Skeletal muscle satellite cell (primary cell): ENCODE measurements around the gene AIF1L.

ENCODE experiments used
- H3K27me3 ChIP-seq: 2 replicates; pipeline ENCODE4 v1.7.0; 2013; ENCODE audit warnings: low read length; ENCODE audit not compliant: control insufficient read depth, insufficient read depth
- H3K36me3 ChIP-seq: 2 replicates; pipeline ENCODE4 v1.7.0; 2013; ENCODE audit warnings: mild to moderate bottlenecking, control low read depth, low read length; ENCODE audit not compliant: insufficient read depth
- H3K4me1 ChIP-seq: 2 replicates; pipeline ENCODE4 v1.7.0; 2013; ENCODE audit warnings: low read length; ENCODE audit not compliant: control insufficient read depth, insufficient read depth
- H3K4me2 ChIP-seq: 2 replicates; pipeline ENCODE4 v1.7.0; 2013; ENCODE audit warnings: mild to moderate bottlenecking, low read length
- H3K4me3 ChIP-seq: 2 replicates; pipeline ENCODE4 v1.7.0; 2013; ENCODE audit warnings: low read length
- H3K9ac ChIP-seq: 2 replicates; pipeline ENCODE4 v1.7.0; 2013; ENCODE audit warnings: mild to moderate bottlenecking, low read depth, low read length, moderate library complexity
- H3K9me3 ChIP-seq: replicated peaks from 2 replicates; pipeline ENCODE4 v1.7.0; 2013; ENCODE audit warnings: mild to moderate bottlenecking, control low read depth, low read length

The AIF1L gene

DNA sequence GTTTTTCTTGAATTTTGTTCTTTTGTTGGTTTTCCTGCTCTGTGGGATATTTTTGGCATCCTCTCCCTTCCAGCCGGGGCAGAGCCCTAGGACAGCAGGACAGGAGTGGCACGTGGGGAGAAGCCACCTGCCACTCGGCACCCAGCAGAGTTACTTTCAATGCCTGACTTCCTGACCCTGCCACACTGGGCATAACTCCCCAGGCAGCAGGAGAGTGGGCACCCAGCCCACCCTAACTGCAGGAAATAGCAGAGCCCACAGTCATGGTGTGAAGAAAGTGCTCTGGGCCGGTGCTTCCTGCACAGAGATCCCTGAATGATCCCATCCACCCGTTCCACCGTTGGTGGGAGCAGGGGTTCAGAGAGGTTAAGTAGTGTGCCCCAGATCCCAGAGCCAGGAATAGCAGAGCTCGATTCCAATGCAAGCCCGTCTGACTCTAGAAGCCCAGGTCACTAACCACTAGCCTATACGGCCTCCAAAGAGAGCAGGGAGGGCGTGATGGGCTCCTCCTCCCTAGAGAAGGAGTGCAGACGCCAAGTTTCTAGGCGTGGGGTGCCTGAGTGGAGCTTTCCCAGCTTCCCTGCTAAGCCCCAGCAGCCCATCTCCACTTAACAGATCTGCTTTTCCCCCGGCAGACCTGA lies 20.9 kb downstream of the AIF1L start:
- Histone ChIP-seq H3K36me3 (no peaks in the 10 kb centered on the region), H3K9me3 (no peaks in the 10 kb centered on the region), H3K4me2 (no peak overlapping the region), H3K27me3 (peaks cover 13% of the 10 kb centered on the region), H3K4me1 (no peaks in the 10 kb centered on the region), H3K9ac (no peak overlapping the region), H3K4me3 (no peak overlapping the region)

DNA sequence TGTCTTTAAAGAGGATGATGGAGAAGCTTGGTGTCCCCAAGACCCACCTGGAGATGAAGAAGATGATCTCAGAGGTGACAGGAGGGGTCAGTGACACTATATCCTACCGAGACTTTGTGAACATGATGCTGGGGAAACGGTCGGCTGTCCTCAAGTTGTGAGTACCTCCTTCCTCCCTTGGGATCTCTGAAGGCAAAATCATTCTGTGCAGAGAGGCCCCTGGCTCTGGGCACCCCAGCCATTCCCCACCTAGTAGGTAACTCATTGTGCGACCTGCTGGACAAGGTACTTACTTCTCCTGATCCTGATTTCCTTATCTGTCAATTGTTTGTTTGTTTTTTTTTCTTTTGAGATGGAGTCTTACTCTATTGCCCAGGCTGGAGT lies 21.4 kb downstream of the AIF1L start:
- H3K27me3 ChIP-seq = peaks cover 11% of the 10 kb centered on the region
- H3K4me3 ChIP-seq = no peak overlapping the region
- no peak overlapping the region for H3K4me2 ChIP-seq
- no peaks in the 10 kb centered on the region for H3K9me3 ChIP-seq
- H3K4me1 ChIP-seq = no peaks in the 10 kb centered on the region
- H3K9ac ChIP-seq = no peak overlapping the region
- no peaks in the 10 kb centered on the region for H3K36me3 ChIP-seq

- H3K36me3 ChIP-seq = no peaks in the 10 kb centered on the region
- no peaks in the 10 kb centered on the region for H3K9me3 ChIP-seq
- no peak overlapping the region for H3K4me3 ChIP-seq
- H3K27me3 ChIP-seq = peaks cover 11% of the 10 kb centered on the region
- no peak overlapping the region for H3K4me2 ChIP-seq
- no peak overlapping the region for H3K9ac ChIP-seq
- peaks cover 1% of the 10 kb centered on the region for H3K4me1 ChIP-seq
Measured at GRCh38 chr9:131119600-131119999, 23.3 kb downstream of the AIF1L start.

DNA sequence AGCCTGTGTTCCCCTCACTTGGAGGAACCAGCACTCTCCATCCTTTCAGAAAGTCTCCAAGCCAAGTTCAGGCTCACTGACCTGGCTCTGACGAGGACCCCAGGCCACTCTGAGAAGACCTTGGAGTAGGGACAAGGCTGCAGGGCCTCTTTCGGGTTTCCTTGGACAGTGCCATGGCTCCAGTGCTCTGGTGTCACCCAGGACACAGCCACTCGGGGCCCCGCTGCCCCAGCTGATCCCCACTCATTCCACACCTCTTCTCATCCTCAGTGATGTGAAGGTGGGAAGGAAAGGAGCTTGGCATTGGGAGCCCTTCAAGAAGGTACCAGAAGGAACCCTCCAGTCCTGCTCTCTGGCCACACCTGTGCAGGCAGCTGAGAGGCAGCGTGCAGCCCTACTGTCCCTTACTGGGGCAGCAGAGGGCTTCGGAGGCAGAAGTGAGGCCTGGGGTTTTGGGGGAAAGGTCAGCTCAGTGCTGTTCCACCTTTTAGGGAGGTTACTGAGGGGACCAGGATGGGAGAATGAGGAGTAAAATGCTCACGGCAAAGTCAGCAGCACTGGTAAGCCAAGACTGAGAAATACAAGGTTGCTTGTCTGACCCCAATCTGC lies 24.4 kb downstream of the AIF1L start:
- Histone ChIP-seq H3K36me3 (no peaks in the 10 kb centered on the region), H3K9ac (no peak overlapping the region), H3K4me2 (no peak overlapping the region), H3K9me3 (no peaks in the 10 kb centered on the region), H3K27me3 (peaks cover 11% of the 10 kb centered on the region), H3K4me1 (peaks cover 4% of the 10 kb centered on the region), H3K4me3 (no peak overlapping the region)

GRCh38 chr9:131121346-131121745 lies 25.0 kb downstream of the AIF1L start:
- peaks cover 11% of the 10 kb centered on the region for H3K27me3 ChIP-seq
- H3K9me3 ChIP-seq = no peaks in the 10 kb centered on the region
- peaks cover 4% of the 10 kb centered on the region for H3K4me1 ChIP-seq
- H3K4me3 ChIP-seq = no peak overlapping the region
- H3K4me2 ChIP-seq = no peak overlapping the region
- no peak overlapping the region for H3K9ac ChIP-seq
- H3K36me3 ChIP-seq = no peaks in the 10 kb centered on the region

GRCh38 chr9:131122158-131122557 lies 25.8 kb downstream of the AIF1L start:
- no peak overlapping the region for H3K4me3 ChIP-seq
- peaks cover 7% of the 10 kb centered on the region for H3K27me3 ChIP-seq
- H3K4me2 ChIP-seq = no peak overlapping the region
- no peak overlapping the region for H3K9ac ChIP-seq
- no peaks in the 10 kb centered on the region for H3K9me3 ChIP-seq
- H3K36me3 ChIP-seq = no peaks in the 10 kb centered on the region
- peaks cover 9% of the 10 kb centered on the region for H3K4me1 ChIP-seq

DNA sequence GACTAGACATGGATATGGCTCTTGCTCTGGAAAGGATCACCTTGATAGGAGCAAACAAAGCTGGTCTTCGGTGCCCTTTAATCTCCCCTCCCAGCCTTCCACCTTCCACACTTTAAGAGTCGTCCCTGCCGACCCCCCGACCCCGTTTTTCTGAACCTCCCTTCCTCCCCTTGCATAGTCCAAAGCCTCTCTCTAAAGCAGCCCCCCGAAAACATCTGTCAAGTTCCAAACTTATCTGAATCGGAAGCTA lies 28.6 kb downstream of the AIF1L start:
- peak overlapping the region; percentile 86 for H3K4me2 ChIP-seq
- H3K27me3 ChIP-seq = no peaks in the 10 kb centered on the region
- peak overlapping the region; percentile 90 for H3K9ac ChIP-seq

GRCh38 chr9:131125288-131126058 lies 29.1 kb downstream of the AIF1L start, which contains the start of gene NUP214:
TSS of gene NUP214 (plus strand) at chr9:131125586. CDS start at chr9:131125705, 119 bp downstream.
- peaks cover 24% of the 10 kb centered on the region for H3K36me3 ChIP-seq
- H3K27me3 ChIP-seq = no peaks in the 10 kb centered on the region
- peak within 1 kb of the TSS; percentile 90 for H3K9ac ChIP-seq
- peak within 1 kb of the TSS; percentile 98 for H3K4me3 ChIP-seq
- H3K9me3 ChIP-seq = no peaks in the 10 kb centered on the region
- H3K4me2 ChIP-seq = peak within 1 kb of the TSS; percentile 93
- peaks cover 9% of the 10 kb centered on the region for H3K4me1 ChIP-seq

More for the DNA sequence above, 28.6 kb downstream of the AIF1L start:
- H3K4me3 ChIP-seq = peak overlapping the region; percentile 98
- H3K36me3 ChIP-seq = peaks cover 22% of the 10 kb centered on the region
- H3K4me1 ChIP-seq = peaks cover 9% of the 10 kb centered on the region
- no peaks in the 10 kb centered on the region for H3K9me3 ChIP-seq

- Histone ChIP-seq H3K27me3 (no peaks in the 10 kb centered on the region), H3K9me3 (no peaks in the 10 kb centered on the region), H3K36me3 (peaks cover 30% of the 10 kb centered on the region), H3K4me3 (peak overlapping the region; percentile 98), H3K4me2 (peak overlapping the region; percentile 93), H3K4me1 (peaks cover 9% of the 10 kb centered on the region), H3K9ac (peak overlapping the region; percentile 90)
Measured at GRCh38 chr9:131126059-131126426, 29.7 kb downstream of the AIF1L start.

DNA sequence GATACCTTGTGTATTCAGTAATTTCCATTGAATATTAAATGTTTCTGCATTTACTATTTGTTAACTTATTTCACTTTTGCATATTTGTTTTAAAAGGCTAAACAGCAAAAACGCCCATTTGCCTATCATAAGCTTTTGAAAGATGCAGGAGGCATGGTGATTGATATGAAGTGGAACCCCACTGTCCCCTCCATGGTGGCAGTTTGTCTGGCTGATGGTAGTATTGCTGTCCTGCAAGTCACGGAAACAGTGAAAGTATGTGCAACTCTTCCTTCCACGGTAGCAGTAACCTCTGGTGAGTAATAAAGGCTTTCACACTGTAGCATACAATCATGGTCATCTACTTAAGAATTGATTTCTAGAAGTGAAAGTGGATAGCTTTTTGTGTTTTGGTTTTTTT lies 32.9 kb downstream of the AIF1L start:
- H3K4me1 ChIP-seq = peaks cover 9% of the 10 kb centered on the region
- peaks cover 49% of the 10 kb centered on the region for H3K36me3 ChIP-seq
- H3K9ac ChIP-seq = no peak overlapping the region
- no peak overlapping the region for H3K4me2 ChIP-seq
- no peaks in the 10 kb centered on the region for H3K9me3 ChIP-seq
- H3K4me3 ChIP-seq = no peak overlapping the region
- H3K27me3 ChIP-seq = no peaks in the 10 kb centered on the region

- Histone ChIP-seq H3K4me2 (no peak overlapping the region), H3K4me1 (no peaks in the 10 kb centered on the region), H3K36me3 (peaks cover 72% of the 10 kb centered on the region), H3K9ac (no peak overlapping the region), H3K27me3 (no peaks in the 10 kb centered on the region), H3K9me3 (no peaks in the 10 kb centered on the region), H3K4me3 (no peak overlapping the region)
Measured at GRCh38 chr9:131138676-131139075, 42.3 kb downstream of the AIF1L start.
